Transverse colon (tissue), 4 donors: ENCODE results near the gene SMIM10L2A. TPM values are rescaled to one million over a fixed set of nuclear protein-coding genes. Genes with fewer than 3 reads are reported as not detected.
"Not testable (repeated sequence)": the region's sequence is repeated elsewhere in the genome, so short reads cannot be mapped to it uniquely, and the experiment has no call there.

Source experiments
- DNase-seq: peaks from one replicate; pipeline ENCODE4 v3.0.0-alpha.2; 2019
- H3K27ac ChIP-seq, 4 donors: fragments of 200-600 bp; sonication (generic); 2 replicates each; pipeline ENCODE4 v1.5.1; 2016 to 2018; ENCODE audit warnings: inconsistent platforms in 4 of 4
- H3K27me3 ChIP-seq: fragments of 200-600 bp; sonication (generic); 2 replicates; pipeline ENCODE4 v1.5.1; 2017; ENCODE audit warnings: inconsistent platforms
- H3K36me3 ChIP-seq, 4 donors: fragments of 200-600 bp; sonication (generic); 2 replicates each; pipeline ENCODE4 v1.5.1; 2017 to 2019; ENCODE audit warnings: inconsistent platforms in 4 of 4
- H3K4me1 ChIP-seq, 4 donors: fragments of 200-600 bp; sonication (generic); 2 replicates each; pipeline ENCODE4 v1.5.1; 2017 to 2020; ENCODE audit warnings: inconsistent platforms in 4 of 4
- H3K4me3 ChIP-seq, 4 donors: fragments of 200-600 bp; sonication (generic); 1 replicate in 1 of 4; 2 replicates in 3 of 4; pipeline versions ENCODE4 v1.5.1 to v1.6.1; 2017 to 2019; ENCODE audit warnings: inconsistent platforms in 4 of 4
- H3K9me3 ChIP-seq, 2 donors: fragments of 200-600 bp; sonication (generic); 2 replicates each; pipeline ENCODE4 v1.5.1; 2017 to 2019; ENCODE audit warnings: inconsistent platforms in 2 of 2
- EP300 ChIP-seq: sonication (generic); formaldehyde crosslinking; IDR thresholded peaks from one replicate; pipeline ENCODE4 v1.6.1; 2017; ENCODE audit warnings: antibody characterized with exemption, low read depth
- POLR2A ChIP-seq: fragments of 450-650 bp; IDR thresholded peaks from one replicate; pipeline ENCODE4 v1.6.1; 2016; ENCODE audit warnings: antibody characterized with exemption, mild to moderate bottlenecking, moderate library complexity
- POLR2AphosphoS5 ChIP-seq, 3 donors: sonication (generic); formaldehyde crosslinking; IDR thresholded peaks; one replicate each; pipeline ENCODE4 v1.6.1; 2016; ENCODE audit warnings: antibody characterized with exemption in 3 of 3
- WGBS, 2 donors: methylation state at CpG; one replicate each; pipeline ENCODE4 v1.1.5; 2018; ENCODE audit warnings: low coverage in 1 of 2; 5-methylcytosine and 5-hydroxymethylcytosine counted together
- in situ Hi-C, 4 donors: fragments of 200-750 bp; cut with MboI; loops; one replicate each; pipeline versions ENCODE4 v1.15.0 to v1.15.1; 2017; ENCODE audit warnings: low sequenced_read_pairs in 3 of 4, low pct_ligation_motif_present in 1 of 4, low pct_unique_long_range_greater_than_20kb in 1 of 4
- intact Hi-C: fragments of 100-400 bp; cut with DNase I; formaldehyde crosslinking; loops from one replicate; pipeline ENCODE4 v1.15.1; 2023; ENCODE audit warnings: low total_unique reads
- total RNA-seq, 4 donors: library from RNA; depleted of rRNA; stranded (reverse); fragments of >200 nt; gene quantifications; one replicate each; pipeline ENCODE4 v1.1.0, GENCODE V29; 2016
- TF ChIP-seq, protein P1 (sequence below), 5 experiments: fragments of 200-600 bp in 3 of 5; fragments of 450-650 bp in 2 of 5; sonication (generic) in 3 of 5; IDR thresholded peaks; 1 replicate in 2 of 5; 2 replicates in 3 of 5; pipeline ENCODE4 v1.5.1; 2016 to 2017; ENCODE audit warnings: antibody characterized with exemption in 5 of 5, inconsistent platforms in 3 of 5, mild to moderate bottlenecking in 2 of 5, moderate library complexity in 1 of 5

The SMIM10L2A gene
- total RNA-seq, 4 donors from 2014 or later, result 0.32 to 0.41 TPM; not detected in 2

DNA sequence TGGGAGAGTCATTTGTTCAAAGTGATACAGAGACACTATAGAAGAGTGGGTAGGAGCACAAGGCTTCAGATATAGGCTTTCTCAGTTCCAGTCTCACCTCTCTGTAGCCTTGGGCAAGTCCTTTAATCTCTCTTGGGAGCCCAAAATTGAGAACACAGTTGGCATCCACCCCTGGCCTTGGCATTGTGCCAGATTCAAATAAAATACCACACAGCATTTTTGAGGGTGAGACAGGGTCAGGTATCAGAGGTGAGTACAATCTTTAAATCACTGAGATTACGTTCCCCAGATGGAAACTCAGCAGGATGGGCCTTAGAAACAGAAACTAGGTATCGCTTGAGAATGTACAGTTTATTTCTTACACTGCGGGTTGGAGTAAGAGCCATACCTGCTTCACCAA, 25.2 kb upstream of the SMIM10L2A start:
- in situ Hi-C loops (no loop called here), intact Hi-C loops (no loop called here)
- no peaks in the 10 kb centered on the region for H3K27me3 ChIP-seq
- no peak overlapping the region for H3K4me3 ChIP-seq
- no peaks in the 10 kb centered on the region for H3K4me1 ChIP-seq
- TF ChIP-seq, protein P1, sequence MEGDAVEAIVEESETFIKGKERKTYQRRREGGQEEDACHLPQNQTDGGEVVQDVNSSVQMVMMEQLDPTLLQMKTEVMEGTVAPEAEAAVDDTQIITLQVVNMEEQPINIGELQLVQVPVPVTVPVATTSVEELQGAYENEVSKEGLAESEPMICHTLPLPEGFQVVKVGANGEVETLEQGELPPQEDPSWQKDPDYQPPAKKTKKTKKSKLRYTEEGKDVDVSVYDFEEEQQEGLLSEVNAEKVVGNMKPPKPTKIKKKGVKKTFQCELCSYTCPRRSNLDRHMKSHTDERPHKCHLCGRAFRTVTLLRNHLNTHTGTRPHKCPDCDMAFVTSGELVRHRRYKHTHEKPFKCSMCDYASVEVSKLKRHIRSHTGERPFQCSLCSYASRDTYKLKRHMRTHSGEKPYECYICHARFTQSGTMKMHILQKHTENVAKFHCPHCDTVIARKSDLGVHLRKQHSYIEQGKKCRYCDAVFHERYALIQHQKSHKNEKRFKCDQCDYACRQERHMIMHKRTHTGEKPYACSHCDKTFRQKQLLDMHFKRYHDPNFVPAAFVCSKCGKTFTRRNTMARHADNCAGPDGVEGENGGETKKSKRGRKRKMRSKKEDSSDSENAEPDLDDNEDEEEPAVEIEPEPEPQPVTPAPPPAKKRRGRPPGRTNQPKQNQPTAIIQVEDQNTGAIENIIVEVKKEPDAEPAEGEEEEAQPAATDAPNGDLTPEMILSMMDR (IDR thresholded peaks at IDR 0.05), result no peak
- TF ChIP-seq POLR2A (no peak), EP300 (no peak), POLR2AphosphoS5 (IDR thresholded peaks at IDR 0.05) (no peak)
- H3K9me3 ChIP-seq, result no peaks in the 10 kb centered on the region
- no peak for DNase-seq
- WGBS, 2 donors, result 80 to 82% methylated on average over 3 of the region's 3 CpGs
- H3K27ac ChIP-seq, result no peak overlapping the region
- no peaks in the 10 kb centered on the region for H3K36me3 ChIP-seq

GRCh38 chrX:135397652-135398051, 24.1 kb upstream of the SMIM10L2A start:
- 80% methylated on average over 2 of the region's 2 CpGs; no CpG with 5 or more reads in 1 of the 2 donors for WGBS, 2 donors
- Histone ChIP-seq H3K27ac (no peak overlapping the region), H3K4me3 (no peak overlapping the region), H3K27me3 (no peaks in the 10 kb centered on the region), H3K36me3 (no peaks in the 10 kb centered on the region), H3K9me3 (no peaks in the 10 kb centered on the region), H3K4me1 (no peaks in the 10 kb centered on the region)
- in situ Hi-C loops, result no loop called here
- DNase-seq, result no peak
- intact Hi-C loops, result no loop called here
- TF ChIP-seq POLR2A (no peak), EP300 (no peak), POLR2AphosphoS5 (IDR thresholded peaks at IDR 0.05) (no peak)
- TF ChIP-seq, protein P1 (IDR thresholded peaks at IDR 0.05), result no peak

DNA sequence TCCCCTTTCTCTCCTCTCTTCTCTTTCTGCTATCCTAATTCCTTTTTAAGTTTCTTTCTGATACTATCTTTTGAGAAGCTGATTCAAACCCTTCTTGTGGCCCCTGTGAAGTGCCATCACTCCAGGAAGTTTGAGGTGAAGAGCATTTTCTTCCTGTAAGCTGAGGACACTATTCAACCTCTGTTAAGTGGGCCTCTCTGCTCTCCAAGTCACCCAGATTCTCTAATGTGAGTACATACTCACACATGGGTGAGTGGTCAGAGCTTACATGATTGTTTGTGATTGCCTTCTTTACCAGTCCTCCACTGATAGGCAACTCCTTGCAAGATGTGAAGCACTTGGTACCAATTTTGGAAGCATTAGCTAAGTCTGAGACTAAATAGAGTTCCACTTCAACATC, 18.4 kb upstream of the SMIM10L2A start:
- H3K27me3 ChIP-seq, result no peaks in the 10 kb centered on the region
- no peak overlapping the region for H3K27ac ChIP-seq
- intact Hi-C loops, result no loop called here
- no peaks in the 10 kb centered on the region for H3K36me3 ChIP-seq
- H3K4me1 ChIP-seq, result no peaks in the 10 kb centered on the region
- DNase-seq, result no peak
- in situ Hi-C loops, result no loop called here
- no peaks in the 10 kb centered on the region for H3K9me3 ChIP-seq
- TF ChIP-seq POLR2AphosphoS5 (IDR thresholded peaks at IDR 0.05) (no peak), EP300 (no peak), POLR2A (no peak)
- TF ChIP-seq, protein P1 (IDR thresholded peaks at IDR 0.05), result no peak
- H3K4me3 ChIP-seq, result no peak overlapping the region

DNA sequence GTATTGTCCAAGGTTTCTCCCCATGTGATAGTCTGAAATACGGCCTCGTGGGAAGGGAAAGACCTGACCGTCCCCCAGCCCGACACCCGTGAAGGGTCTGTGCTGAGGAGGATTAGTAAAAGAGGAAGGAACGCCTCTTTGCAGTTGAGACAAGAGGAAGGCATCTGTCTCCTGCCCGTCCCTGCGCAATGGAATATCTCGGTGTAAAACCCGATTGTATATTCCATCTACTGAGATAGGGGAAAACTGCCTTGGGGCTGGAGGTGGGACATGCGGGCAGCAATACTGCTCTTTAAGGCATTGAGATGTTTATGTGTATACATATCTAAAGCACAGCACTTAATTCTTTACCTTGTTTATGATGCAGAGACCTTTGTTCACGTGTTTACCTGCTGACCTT, 15.3 kb upstream of the SMIM10L2A start:
- H3K27me3 ChIP-seq, intact Hi-C loops, H3K4me1 ChIP-seq, H3K36me3 ChIP-seq, DNase-seq, H3K9me3 ChIP-seq, in situ Hi-C loops, H3K4me3 ChIP-seq, H3K27ac ChIP-seq: not testable (repeated sequence)
- WGBS, 2 donors, result 30% methylated on average over 12 of the region's 12 CpGs; no CpG with 5 or more reads in 1 of the 2 donors

DNA sequence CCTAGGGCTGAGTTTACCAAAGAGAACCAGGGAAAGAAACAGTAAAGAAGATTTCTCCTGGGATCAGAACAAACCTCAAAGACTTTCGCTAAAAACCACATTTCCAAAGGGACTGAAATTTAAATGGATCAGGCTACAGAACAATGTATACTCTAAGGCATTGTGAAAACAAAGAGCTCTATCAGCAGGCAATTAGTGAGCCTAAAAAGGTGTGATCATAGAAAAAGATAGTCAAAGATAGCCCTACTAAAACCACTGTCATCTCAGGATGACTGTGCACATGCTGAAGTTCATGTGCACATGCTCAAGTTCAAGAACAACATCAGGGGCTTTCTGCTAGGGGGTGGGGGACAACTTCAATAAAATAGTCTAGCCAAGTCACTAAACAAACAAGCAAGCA, 12.9 kb upstream of the SMIM10L2A start:
- H3K4me3 ChIP-seq, result no peak overlapping the region
- 52% methylated on average over 1 of the region's 1 CpG; no CpG with 5 or more reads in 1 of the 2 donors for WGBS, 2 donors
- no peaks in the 10 kb centered on the region for H3K4me1 ChIP-seq
- DNase-seq, result no peak
- no peaks in the 10 kb centered on the region for H3K9me3 ChIP-seq
- no peak for TF ChIP-seq POLR2AphosphoS5 (IDR thresholded peaks at IDR 0.05)
- TF ChIP-seq POLR2A, result no peak
- H3K36me3 ChIP-seq, result no peaks in the 10 kb centered on the region
- H3K27me3 ChIP-seq, result no peaks in the 10 kb centered on the region
- H3K27ac ChIP-seq, result no peak overlapping the region
- in situ Hi-C loops, result no loop called here
- intact Hi-C loops, result no loop called here
